GM12878 (cell line): ENCODE results near the gene DHDDS.
"Not testable (repeated sequence)": the region's sequence is repeated elsewhere in the genome, so short reads cannot be mapped to it uniquely, and the experiment has no call there.

Source experiments
- MXI1 ChIP-seq: fragments of 150-350 bp; IDR thresholded peaks from 2 replicates; pipeline ENCODE4 v1.6.1; 2011; ENCODE audit warnings: low read depth, mild to moderate bottlenecking, inconsistent platforms, low read length, improper control_type of control experiment
- USF1 ChIP-seq: IDR thresholded peaks from 2 replicates; pipeline ENCODE4 v1.6.1; 2011; ENCODE audit warnings: borderline replicate concordance, low read depth, mild to moderate bottlenecking, moderate library complexity, mixed read lengths, low read length; ENCODE audit not compliant: insufficient read depth; ENCODE audit errors: extremely low read length
- TF ChIP-seq, protein P1 (sequence below): fragments of 450-650 bp; IDR thresholded peaks from 2 replicates; pipeline ENCODE4 v1.6.1; 2016; ENCODE audit warnings: mild to moderate bottlenecking

DNA sequence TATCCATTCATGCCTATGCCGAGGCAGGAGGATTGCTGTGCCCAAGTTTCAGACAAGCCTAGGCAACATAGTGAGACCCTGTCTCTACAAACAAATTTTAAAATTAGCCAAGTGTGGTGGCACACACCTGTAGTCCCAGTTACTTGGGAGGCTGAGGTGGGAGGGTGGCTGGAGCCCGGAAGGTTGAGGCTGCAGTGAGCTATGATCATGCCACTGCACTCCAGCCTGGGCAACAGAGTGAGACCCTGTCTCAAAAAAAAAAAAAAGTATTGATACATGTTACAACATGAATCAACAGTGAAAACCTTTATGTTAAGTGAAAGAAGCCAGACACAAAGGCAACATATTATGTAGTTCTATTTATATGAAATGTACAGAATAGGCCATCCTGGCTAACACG, 47.1 kb upstream of the DHDDS start:
- TF ChIP-seq, protein P1, sequence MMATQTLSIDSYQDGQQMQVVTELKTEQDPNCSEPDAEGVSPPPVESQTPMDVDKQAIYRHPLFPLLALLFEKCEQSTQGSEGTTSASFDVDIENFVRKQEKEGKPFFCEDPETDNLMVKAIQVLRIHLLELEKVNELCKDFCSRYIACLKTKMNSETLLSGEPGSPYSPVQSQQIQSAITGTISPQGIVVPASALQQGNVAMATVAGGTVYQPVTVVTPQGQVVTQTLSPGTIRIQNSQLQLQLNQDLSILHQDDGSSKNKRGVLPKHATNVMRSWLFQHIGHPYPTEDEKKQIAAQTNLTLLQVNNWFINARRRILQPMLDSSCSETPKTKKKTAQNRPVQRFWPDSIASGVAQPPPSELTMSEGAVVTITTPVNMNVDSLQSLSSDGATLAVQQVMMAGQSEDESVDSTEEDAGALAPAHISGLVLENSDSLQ = not testable (repeated sequence)
- TF ChIP-seq MXI1, USF1: not testable (repeated sequence)
